Activated CD4-positive, CD25-positive, alpha-beta regulatory T cell (primary cell): ENCODE data around the gene GABRG3.
"Not testable (repeated sequence)": the region's sequence is repeated elsewhere in the genome, so short reads cannot be mapped to it uniquely, and the experiment has no call there.

ENCODE experiments used
- DNase-seq, 4 experiments: peaks; one replicate each; lab custom pipeline; 2025; lab: John Stamatoyannopoulos, UW

Gene GABRG3

DNA sequence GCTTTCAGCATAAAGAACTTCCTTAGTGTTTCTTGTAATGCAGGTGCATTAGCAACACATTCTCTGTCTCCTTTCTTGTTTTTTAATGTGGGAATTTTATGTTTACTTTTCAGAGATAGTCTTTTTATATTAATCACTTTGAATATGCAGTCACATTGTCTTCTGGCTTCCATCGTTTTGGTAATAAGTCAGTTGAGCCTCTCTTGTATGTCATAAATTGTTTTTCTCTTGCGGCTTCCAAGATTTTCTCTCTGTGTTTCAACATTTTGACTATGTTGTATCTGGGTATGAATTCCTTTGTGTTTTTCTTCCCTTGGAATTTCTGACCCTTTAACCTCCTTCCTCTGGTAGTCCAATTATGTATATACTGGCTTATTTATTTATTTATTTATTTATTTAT is 25.3 kb downstream of the GABRG3 start:
- DNase-seq, result no peak

DNA sequence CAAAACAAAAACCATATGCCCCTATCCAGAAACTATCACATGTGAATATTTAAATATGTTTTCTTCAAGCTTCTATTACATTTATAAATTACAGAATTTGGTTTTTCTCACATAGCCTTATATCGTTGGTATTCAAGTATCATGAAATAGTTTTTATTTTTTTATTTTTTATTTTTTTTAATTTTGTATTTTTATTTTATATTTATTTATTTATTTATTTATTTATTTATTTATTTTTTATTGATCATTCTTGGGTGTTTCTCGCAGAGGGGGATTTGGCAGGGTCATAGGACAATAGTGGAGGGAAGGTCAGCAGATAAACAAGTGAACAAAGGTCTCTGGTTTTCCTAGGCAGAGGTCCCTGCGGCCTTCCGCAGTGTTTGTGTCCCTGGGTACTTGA is 32.0 kb downstream of the GABRG3 start:
- not testable (repeated sequence) for DNase-seq

GRCh38 chr15:27004226-27004625 is 33.2 kb downstream of the GABRG3 start:
- not testable (repeated sequence) for DNase-seq

- DNase-seq, result no peak
These were observed 46.3 kb downstream of the GABRG3 start for GRCh38 chr15:27017168-27017809.

DNA sequence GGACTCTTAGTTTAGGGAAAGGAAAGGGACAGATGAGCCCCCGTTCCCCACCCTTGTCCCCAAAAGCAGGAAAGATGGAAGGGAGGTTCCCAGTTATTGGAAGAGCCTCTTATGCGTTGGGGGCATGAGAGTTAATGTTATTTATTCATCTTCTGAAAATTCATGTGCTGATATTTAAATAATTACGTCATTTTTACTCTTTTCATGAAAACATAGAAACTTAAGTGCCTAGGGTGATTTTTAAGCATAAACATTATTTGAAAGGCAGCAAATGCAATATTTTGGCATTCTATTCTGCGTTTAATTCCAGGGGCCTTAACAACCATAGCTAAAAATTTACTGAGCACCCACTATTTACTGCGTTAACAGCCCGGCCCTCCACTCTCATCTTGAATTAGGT is 48.7 kb downstream of the GABRG3 start:
- no peak for DNase-seq

- DNase-seq, result no peak
These were observed 54.5 kb downstream of the GABRG3 start for GRCh38 chr15:27025481-27025966.

DNA sequence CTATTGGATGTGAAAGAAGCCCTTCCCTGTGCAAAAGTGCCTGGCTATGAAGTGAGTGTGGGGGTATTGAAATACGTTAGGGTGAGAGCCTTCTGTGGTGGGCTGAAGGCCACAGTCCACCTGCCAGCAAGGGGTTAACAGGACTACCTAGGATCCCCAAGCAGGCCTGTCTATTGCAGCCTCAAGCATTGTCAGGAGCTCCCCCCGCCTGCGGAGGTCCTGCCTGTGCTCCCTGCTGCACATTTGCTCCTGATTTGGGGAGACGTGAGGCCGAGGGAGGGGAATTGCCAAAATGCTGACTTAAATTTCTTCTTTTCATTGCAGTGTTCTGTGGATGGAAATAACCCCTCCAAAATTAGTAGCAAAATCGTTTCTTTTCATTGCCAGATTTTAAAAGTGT is 56.2 kb downstream of the GABRG3 start:
- no peak for DNase-seq

GRCh38 chr15:27028858-27029477 is 58.0 kb downstream of the GABRG3 start:
- DNase-seq, result no peak

GRCh38 chr15:27036210-27036609 is 65.2 kb downstream of the GABRG3 start:
- DNase-seq, result no peak

- DNase-seq, result no peak
These were observed 66.5 kb downstream of the GABRG3 start for GRCh38 chr15:27037501-27037900.

- DNase-seq, result no peak
These were observed 68.2 kb downstream of the GABRG3 start for GRCh38 chr15:27039152-27039551.

- no peak for DNase-seq
These were observed 71.2 kb downstream of the GABRG3 start for GRCh38 chr15:27042230-27042629.

DNA sequence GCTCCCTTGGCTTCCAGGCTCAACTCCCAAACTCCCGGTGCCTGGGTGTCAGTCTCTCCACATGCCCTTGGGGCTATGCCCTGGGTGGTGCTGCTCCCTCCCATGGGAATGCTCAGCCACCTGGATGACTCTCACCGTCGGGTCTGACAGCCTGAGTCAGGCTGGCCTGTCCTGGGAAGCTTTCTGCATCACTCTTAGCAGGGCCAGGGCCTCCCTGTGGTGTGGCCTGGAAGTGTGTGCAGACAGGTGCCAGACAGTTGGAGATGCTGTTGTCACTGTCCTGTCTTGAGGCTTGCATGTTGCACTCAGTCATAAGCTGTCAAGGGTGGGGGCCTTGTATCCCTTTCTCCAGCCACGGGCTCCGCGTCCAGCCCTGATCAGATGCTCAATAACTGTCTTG is 71.7 kb downstream of the GABRG3 start:
- DNase-seq, result no peak

DNA sequence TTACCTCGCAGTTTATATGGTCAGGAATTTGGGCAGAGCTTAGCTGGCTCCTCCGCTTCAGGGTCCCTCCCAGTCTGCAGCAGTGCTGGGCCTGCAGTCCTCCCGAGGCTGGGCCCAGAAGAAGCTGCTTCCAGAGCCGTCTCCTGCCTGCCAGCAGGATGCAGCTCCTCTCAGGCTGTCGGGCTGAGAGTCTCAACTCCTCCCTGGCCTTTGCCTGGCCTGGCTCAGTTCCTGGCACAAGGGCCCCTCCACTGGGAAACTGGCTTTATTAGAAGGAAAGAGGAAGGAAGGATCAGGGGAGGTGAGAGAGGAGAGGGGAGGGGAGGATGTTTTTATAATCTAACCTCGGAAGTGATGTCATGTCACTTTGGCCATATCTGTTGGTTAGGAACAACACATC is 72.8 kb downstream of the GABRG3 start:
- DNase-seq, result no peak

GRCh38 chr15:27045796-27046195 is 74.8 kb downstream of the GABRG3 start:
- DNase-seq, result no peak

DNA sequence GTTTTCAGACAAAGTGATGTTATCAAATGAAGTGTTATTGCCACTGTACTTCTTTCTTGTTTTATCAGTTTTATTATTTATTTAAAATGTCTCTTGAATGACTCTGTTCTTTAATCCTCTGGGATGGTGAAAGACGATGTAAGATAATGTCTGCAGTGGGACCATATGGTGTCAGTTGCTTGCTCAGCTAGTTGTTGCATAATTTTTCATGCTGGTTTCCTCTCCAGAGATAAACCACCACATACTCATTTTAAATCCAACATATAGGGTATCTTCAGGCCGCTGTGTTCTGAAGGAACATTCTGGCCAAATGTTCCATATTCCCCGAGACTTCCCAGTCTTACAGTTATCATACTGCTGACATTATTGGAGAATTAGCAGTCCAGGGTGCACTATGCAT is 75.9 kb downstream of the GABRG3 start:
- DNase-seq, result no peak

DNA sequence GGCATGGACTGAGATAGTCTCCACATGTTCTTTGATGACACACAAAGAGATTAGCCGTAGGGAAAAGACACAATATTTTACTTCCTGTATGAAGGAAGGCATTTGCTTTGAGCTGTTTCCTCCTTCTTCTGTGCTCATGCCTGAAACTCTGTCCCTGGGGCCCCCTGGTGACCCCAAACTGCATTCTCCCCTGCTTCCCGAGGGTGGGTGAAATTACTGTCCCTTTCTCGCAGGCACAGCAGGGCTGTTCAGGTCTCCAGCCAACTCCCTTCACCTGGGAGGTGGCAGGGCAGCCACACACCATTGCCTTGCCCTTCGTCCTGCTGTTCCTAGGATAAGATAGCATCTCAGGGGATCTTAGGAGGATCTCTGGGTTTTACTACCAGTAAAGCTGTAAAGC is 79.2 kb downstream of the GABRG3 start:
- DNase-seq, result no peak

GRCh38 chr15:27054426-27054825 is 83.4 kb downstream of the GABRG3 start:
- DNase-seq, result no peak

DNA sequence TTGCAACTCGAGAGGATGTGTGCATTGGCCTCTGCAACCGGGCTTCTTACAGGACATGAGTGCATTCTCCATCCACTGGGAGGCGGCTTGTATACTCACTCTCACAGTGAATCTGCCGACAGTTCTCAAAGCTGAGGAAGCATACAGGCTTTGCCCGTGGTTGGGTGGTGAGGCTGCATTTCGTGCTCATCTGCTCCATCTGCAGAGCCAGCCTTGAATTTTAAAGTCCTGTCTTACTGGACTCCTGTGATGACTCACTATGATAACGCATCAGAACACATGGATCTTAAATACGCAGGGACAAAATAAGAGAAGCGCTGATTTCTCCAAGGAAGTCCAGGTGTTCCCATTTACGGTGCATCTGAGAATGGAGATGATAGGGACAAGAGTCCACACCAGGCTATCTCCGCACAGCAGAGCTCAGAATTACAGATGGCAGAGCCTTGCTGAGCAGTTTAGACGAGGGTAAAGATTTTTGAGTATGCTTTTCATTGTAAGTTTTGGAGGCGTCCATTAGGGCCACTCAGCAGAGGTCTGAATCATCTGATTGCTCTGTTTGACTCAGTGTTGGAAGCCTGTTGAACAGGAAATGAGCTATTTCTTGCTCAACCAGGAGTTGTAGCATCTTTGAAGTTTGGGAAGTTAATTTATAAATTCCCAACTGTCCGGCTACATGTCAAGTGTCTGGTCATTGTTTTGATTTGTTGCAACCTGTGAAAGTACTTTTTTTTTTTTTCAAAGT is 87.1 kb downstream of the GABRG3 start:
- DNase-seq, result no peak

GRCh38 chr15:27058939-27059338 is 88.0 kb downstream of the GABRG3 start:
- DNase-seq, result no peak

DNA sequence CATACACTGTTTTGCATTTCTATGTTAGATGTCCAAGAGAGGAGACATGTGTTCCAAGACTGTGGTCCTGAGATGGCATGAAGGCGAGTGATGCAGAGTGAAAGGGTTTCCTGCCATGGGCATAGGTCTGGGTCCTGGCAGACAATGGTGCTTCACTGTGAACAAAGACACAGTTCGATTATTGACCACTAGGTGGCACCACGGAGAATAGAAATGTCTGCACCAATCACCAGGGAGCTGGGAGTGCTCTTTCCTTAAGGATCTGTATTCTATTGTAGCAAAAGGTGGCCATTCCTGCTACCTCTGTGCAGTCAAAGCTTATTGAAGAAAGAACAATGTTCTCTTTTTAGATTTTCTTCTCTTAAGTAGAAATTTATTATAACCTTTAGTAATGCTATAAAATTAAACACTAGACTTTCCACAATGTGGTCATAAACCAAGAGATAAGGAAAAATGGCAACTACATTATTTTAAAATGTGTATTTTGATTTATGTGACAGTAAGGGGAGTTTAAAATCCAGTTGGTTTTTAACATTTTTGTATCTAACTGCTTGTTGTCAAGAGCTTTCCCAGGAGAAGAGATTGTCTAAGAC is 88.7 kb downstream of the GABRG3 start:
- DNase-seq, result no peak

DNA sequence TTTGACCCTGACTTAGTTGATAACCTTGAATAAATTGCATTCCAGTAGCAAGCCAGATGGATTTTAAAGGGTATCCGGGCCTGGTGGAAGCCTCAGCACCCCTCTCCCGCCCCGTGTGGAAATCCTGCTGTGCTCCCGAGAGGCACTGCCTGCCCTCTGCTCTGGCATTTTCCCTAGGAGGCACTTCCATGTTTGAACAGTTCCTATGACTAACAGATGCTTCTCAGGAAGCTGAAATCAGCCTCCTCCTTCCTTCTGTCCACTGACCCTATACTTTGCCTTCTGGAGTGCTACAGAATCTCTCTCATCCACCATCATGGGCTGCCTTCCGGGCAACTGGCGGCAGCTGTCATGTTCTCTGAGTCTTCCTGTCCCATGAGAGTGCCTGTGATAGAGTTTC is 90.8 kb downstream of the GABRG3 start:
- DNase-seq, result no peak

DNA sequence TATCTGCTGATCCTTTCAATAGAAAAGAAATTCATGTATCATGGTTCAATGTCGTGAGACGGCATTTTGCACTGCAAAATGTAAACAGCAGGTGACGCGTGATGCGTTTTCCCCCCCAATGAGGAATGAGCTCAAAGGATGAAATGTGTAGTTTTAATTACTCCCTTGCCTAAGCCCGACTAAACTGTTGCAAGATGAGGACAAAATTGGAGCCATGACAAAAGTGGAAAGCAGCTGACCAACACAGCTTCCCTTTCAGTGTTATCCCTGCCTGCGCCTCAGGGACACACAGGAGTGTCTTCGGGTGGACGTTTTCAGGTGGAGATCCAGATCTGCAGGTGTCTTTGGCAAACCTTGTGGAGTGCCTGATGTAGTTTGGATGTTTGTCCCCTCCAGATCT is 92.0 kb downstream of the GABRG3 start:
- DNase-seq, result no peak
